GM18517 (cell line): Measurements from ENCODE around the gene KCNMB3.
"Not testable (repeated sequence)": the region's sequence is repeated elsewhere in the genome, so short reads cannot be mapped to it uniquely, and the experiment has no call there.

Experiments used
- ATAC-seq: cut with Tn5 transposase; IDR thresholded peaks from one replicate; pipeline ENCODE4 v1.9.1; 2021; ENCODE audit warnings: mild to moderate bottlenecking, moderate library complexity; ENCODE audit not compliant: unreplicated experiment

Gene KCNMB3

DNA sequence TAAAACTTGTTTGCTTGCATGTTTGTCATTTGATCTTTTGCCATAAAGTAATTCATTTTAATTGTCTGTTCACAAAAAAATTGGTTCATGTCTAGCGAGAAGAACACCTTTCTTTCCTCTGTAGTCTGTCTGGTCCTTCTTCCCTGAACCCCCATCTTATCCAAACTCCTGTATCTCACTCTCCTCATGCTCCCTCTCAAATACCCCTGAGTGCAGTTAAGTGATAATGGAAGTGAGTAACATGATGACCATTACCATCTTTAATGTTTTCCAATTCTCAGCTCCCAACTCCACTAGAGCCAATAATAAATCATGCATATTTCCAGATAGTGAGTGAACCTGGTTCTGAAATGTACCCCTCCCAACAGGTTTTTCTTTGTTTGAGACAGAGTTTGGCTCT lies 14.2 kb upstream of the KCNMB3 start:
- ATAC-seq = no peak

GRCh38 chr3:179264449-179264848 lies 13.5 kb upstream of the KCNMB3 start:
- ATAC-seq = no peak

DNA sequence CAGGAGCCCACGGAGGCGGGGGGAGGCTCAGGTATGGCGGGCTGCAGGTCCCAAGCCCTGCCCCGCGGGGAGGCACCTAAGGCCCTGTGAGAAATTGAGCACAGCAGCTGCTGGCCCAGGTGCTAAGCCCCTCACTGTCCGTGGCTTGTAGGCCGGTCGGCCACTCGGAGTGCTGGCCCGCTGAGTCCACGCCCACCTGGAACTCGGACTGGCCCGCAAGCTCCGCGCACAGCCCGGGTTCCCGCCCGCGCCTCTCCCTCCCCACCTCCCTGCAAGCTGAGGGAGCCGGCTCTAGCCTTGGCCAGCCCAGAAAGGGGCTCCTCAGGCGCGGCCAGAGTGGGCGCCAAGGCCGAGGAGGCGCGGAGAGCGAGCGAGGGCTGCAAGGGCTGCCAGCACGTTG lies 12.2 kb upstream of the KCNMB3 start:
- ATAC-seq = no peak

- peak; percentile 87 for ATAC-seq
Measured at GRCh38 chr3:179260949-179261765, 10.2 kb upstream of the KCNMB3 start.

DNA sequence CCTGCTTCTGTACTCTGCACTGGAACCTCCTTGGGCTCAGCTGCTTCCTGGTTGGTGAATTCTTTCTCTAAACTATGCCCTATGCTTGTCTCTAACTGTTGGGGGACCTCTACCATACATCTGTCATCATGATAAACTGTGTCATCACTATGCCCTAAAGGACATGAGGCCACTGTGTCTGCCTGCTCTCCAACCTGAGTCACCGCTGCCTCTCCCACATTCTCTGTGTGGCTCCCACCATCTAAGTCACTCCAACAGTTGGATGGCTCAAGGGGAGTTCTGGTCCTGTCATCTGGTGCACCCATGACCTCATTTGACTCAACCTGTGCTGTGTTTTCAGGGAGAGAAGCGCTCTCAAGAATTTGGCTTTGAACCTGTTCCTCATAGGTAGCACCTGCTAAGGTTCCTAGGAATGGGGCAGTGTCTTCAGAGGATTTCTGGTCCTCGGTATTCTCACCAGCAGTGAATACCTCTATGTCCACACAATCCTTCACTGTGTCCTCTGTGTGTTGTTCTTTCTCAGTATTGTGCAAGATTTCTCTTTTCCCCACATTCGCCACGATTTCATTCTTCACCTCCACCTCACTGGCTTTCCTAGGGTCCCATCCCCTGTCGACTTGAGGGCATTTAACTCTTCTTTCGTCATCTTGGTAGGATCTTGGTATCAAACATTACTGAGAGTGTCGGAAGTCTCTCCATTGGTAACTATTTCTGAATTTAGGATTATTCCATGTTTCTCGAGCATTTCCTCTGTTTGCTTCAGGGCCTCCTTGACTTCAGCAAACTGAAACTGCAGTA lies 9.2 kb upstream of the KCNMB3 start:
- not testable (repeated sequence) for ATAC-seq

DNA sequence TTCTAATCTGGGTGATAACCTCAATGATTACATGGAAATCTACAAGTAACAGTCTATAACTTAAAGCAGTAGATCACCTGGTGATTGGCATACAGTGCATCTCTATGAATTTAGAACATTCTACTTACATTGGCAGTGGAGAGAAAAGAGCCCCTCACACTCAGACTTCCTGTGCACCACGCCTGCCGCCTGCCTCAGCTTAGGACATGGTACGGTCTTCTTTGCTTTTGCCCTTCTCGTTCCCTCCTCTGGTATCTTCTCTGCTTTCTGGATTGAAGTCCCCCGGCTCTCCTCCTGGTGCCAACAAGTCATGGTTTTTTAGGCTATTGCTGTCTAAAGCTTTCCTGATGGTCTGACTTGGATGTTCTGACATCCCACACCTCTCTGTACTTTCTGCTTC lies 7.9 kb upstream of the KCNMB3 start:
- ATAC-seq = no peak

GRCh38 chr3:179257742-179258141 lies 6.8 kb upstream of the KCNMB3 start:
- ATAC-seq = not testable (repeated sequence)

- no peak for ATAC-seq
Measured at GRCh38 chr3:179256813-179257212, 5.9 kb upstream of the KCNMB3 start.

DNA sequence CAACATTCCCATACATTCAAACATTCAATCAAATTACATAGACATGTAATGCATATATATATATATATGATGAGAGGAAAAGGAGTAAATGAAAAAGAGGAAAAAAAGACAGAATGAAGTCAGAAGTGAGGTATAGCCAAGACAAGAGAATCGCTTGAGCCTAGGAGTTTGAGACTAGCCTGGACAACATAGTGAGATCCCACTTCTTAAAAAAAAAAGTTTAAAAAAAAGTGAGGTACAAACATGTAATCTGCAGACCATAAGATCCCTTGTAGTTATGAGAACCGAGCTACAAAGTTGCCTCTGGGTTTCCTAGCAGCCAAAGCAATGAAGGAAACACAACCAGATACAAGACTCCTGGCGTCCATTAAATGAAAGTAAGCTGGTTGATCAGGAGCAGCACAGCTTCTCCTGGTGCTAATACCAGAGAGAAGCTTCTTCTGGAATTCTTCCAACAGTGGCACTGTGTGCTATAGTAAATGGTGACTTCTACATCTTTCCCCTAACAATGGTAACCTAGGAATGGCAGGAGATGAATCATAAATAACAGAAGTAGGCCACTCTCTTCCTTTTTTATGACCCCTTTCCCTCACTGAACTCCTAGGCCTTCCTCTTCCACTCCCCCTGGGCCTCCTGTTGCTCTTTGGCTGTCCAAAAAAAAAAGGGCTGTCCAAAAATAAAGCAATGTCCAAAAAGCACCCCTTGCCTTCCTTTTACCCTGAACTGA lies 3.5 kb downstream of the KCNMB3 start:
- ATAC-seq = no peak

DNA sequence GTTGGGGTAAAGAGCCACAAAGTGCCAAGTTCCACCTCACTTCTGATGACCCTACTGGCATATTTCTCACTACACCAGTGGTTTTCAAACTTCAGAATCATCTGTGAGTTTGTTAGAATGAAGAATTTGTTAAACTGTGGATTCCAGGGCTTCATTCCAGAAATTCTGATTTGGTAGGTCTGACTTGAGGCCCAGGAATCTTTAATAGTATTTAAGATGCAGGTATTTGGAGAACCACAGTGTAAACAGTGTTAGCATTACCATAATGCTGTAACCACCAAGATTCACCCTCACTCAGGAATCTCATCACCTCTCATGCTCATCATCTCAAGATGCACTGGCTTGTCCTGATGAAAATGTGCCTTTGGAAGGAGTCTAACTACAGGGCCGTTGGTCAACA lies 6.0 kb downstream of the KCNMB3 start:
- no peak for ATAC-seq

- ATAC-seq = not testable (repeated sequence)
Measured at GRCh38 chr3:179242859-179243258, 8.1 kb downstream of the KCNMB3 start.

- peak; percentile 61 for ATAC-seq
Measured at GRCh38 chr3:179240299-179240698, 10.6 kb downstream of the KCNMB3 start.

DNA sequence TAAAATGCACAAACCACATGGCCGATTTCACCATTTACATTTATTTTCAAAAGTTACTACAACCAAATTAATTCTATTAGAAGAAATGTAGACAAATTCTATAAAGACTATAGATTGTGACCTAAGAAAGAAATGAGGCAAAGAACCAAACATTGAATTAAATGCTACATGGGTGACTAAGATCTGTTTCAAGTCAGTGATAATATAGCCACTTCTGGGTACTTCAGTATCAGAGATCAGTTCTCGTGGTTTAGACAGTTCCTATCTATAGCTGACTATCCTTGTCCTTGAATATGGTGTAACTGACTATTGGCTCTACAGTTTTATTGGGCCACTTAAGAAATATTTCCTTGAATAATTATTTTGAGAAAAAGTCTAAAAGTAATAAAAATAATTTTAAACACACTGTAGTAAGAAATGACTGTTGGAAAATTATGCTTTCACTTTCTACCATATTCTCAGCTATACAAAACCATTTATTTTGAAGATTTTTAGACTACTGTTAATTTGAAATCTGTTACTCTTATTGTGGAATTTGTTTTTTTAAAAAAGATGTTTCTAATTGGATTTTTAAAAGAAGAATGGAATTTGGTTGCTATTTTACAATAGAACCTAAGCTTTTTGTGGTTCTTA lies 14.1 kb downstream of the KCNMB3 start:
- no peak for ATAC-seq

DNA sequence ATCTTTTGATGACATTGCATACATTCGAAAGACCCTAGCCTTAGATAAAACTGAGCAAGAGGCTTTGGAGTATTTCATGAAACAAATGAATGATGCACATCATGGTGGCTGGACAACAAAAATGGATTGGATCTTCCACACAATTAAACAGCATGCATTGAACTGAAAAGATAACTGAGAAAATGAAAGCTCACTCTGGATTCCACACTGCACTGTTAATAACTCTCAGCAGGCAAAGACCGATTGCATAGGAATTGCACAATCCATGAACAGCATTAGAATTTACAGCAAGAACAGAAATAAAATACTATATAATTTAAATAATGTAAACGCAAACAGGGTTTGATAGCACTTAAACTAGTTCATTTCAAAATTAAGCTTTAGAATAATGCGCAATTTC lies 16.7 kb downstream of the KCNMB3 start:
- ATAC-seq = no peak

- ATAC-seq = no peak
Measured at GRCh38 chr3:179233043-179233442, 17.9 kb downstream of the KCNMB3 start.

- ATAC-seq = no peak
Measured at GRCh38 chr3:179229177-179229576, 21.7 kb downstream of the KCNMB3 start.

DNA sequence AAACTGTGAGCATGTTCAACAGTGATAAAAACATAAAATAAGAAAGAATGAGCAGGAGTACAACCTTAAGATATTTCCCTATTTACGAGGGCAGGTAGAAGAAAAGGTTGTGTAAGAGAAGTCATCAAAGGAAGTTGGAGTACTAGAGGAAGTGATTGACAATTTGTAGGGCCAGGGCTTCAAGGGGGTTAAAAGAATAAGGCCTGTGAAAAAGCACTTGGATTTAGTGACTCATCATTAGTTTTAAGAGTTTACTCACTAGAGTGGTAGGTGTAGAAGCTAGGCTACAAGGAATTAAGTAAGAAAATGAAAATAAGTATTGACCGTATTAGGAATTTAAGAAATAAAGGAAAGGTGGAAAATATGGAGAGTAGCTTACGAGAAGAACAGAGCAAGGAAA lies 23.6 kb downstream of the KCNMB3 start:
- no peak for ATAC-seq

- ATAC-seq = no peak
Measured at GRCh38 chr3:179224584-179224983, 26.3 kb downstream of the KCNMB3 start.

GRCh38 chr3:179223548-179223947 lies 27.4 kb downstream of the KCNMB3 start:
- ATAC-seq = no peak

GRCh38 chr3:179218213-179218612 lies 32.7 kb downstream of the KCNMB3 start:
- ATAC-seq = not testable (repeated sequence)

DNA sequence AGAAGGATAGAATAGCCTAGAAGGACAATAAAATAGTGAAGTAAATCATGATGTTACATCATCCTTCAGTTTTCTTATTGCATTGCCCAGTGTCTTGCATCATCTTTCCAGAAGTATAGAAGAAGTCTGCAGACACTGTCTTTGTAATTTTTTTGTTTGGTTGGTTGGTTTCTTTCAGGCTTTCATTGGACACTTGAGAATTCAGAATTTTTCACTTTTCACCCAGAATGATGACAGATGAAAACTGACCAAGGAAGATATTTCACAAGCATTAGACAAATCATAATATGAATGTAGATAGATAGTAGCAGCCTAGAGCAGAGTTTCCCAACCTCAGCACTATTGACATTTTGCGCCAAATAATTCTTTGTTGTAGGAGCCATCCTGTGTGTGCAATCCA lies 35.4 kb downstream of the KCNMB3 start:
- not testable (repeated sequence) for ATAC-seq
